ENCODE results near the gene PRDM8. TPM values are rescaled to one million over a fixed set of nuclear protein-coding genes. Genes with fewer than 3 reads are reported as not detected.

Gene PRDM8
- total and polyA plus RNA-seq, 2 donors (not counting 1 experiment from before 2014, with no cell fraction given), result 20.0 to 35.6 TPM

- Histone ChIP-seq H3K36me3 (replicated peaks in 1 of 2; ENCODE audit: control extremely low read depth in 1 of 2, control insufficient read depth in 1 of 2, extremely low read depth in 1 of 2, insufficient read depth in 2 of 2, low read length in 1 of 2) (no peaks in the 10 kb centered on the region), H3K9ac (ENCODE audit: low read length) (no peak overlapping the region), H3K4me2 (replicated peaks; ENCODE audit: low read depth, low read length, poor library complexity, severe bottlenecking) (no peak overlapping the region), H3K9me3 (ENCODE audit: control extremely low read depth in 1 of 3, control insufficient read depth in 2 of 3, insufficient read depth in 1 of 3, low read length in 2 of 3) (peaks cover 0 to 4% (median 0%) of the 10 kb centered on the region in 3 donors), H4K20me1 (ENCODE audit: control insufficient read depth, insufficient read depth, low read length, poor library complexity, severe bottlenecking) (peaks cover 15% of the 10 kb centered on the region), H3K4me3 (ENCODE audit: control extremely low read depth in 1 of 5, extremely low read depth in 1 of 5, insufficient read depth in 1 of 5, low read depth in 2 of 5, low read length in 4 of 5) (no peak overlapping the region), H3K4me1 (ENCODE audit: control insufficient read depth in 2 of 2, insufficient read depth in 2 of 2, low read length in 2 of 2) (peaks cover 34 to 41% of the 10 kb centered on the region in 2 donors), H2AFZ (ENCODE audit: insufficient read depth, low read depth, low read length, poor library complexity, severe bottlenecking) (no peak overlapping the region), H3K79me2 (ENCODE audit: control insufficient read depth, insufficient read depth, low read length) (no peaks in the 10 kb centered on the region), H3K27me3 (replicated peaks in 1 of 4; ENCODE audit: control extremely low read depth in 1 of 4, control insufficient read depth in 3 of 4, insufficient read depth in 4 of 4, low read length in 3 of 4) (peaks cover 0 to 43% (median 9%) of the 10 kb centered on the region in 4 experiments), H3K27ac (ENCODE audit: low read length in 2 of 2) (no peak overlapping the region)
- H3K27me3 Mint-ChIP-seq, result peaks cover 15% of the 10 kb centered on the region
- CTCF ChIA-PET, result interaction anchor here (1.0 to 10.2 kb wide), 2 partner anchors 14 to 73 kb away, joined by 5 to 195 read pairs; no protein-coding TSS in a partner anchor
- intact Hi-C loops (cut with micrococcal nuclease), result no loop called here
- H3K9me3 Mint-ChIP-seq (ENCODE audit: insufficient read depth), result no peaks in the 10 kb centered on the region
- DNase-seq (no peak), ATAC-seq (ENCODE audit: low read depth) (no peak)
- TF ChIP-seq CTCF (IDR thresholded peaks at IDR 0.05) (no peak), EZH2 (IDR thresholded peaks at IDR 0.05; ENCODE audit: borderline replicate concordance, insufficient read depth, low read depth, low read length, poor library complexity, severe bottlenecking) (no peak)
- peaks cover 44% of the 10 kb centered on the region for H3K4me1 Mint-ChIP-seq
- no peak overlapping the region for H3K4me3 Mint-ChIP-seq
- WGBS (ENCODE audit: insufficient coverage), result no CpG with 5 or more reads among the region's 1 CpG
- H3K27ac Mint-ChIP-seq, result no peak overlapping the region
- POLR2A ChIA-PET, result interaction anchor here (0.7 kb wide), 1 partner anchor 12 kb away, joined by 8 read pairs; no protein-coding TSS in a partner anchor
Measured at GRCh38 chr4:80198441-80198837, 1.1 kb downstream of the PRDM8 start.

GRCh38 chr4:80199004-80199560, 1.8 kb downstream of the PRDM8 start:
- ATAC-seq (ENCODE audit: low read depth) (no peak), DNase-seq (no peak)
- Histone ChIP-seq H3K36me3 (replicated peaks in 1 of 2; ENCODE audit: control extremely low read depth in 1 of 2, control insufficient read depth in 1 of 2, extremely low read depth in 1 of 2, insufficient read depth in 2 of 2, low read length in 1 of 2) (no peaks in the 10 kb centered on the region), H3K9me3 (ENCODE audit: control extremely low read depth in 1 of 3, control insufficient read depth in 2 of 3, insufficient read depth in 1 of 3, low read length in 2 of 3) (peaks cover 0 to 4% (median 0%) of the 10 kb centered on the region in 3 donors), H3K27ac (ENCODE audit: low read length in 2 of 2) (no peak overlapping the region), H4K20me1 (ENCODE audit: control insufficient read depth, insufficient read depth, low read length, poor library complexity, severe bottlenecking) (peaks cover 12% of the 10 kb centered on the region), H3K9ac (ENCODE audit: low read length) (no peak overlapping the region), H3K4me2 (replicated peaks; ENCODE audit: low read depth, low read length, poor library complexity, severe bottlenecking) (no peak overlapping the region), H3K79me2 (ENCODE audit: control insufficient read depth, insufficient read depth, low read length) (no peaks in the 10 kb centered on the region), H3K4me1 (ENCODE audit: control insufficient read depth in 2 of 2, insufficient read depth in 2 of 2, low read length in 2 of 2) (peaks cover 37 to 43% of the 10 kb centered on the region in 2 donors), H3K4me3 (ENCODE audit: control extremely low read depth in 1 of 5, extremely low read depth in 1 of 5, insufficient read depth in 1 of 5, low read depth in 2 of 5, low read length in 4 of 5) (no peak overlapping the region), H2AFZ (ENCODE audit: insufficient read depth, low read depth, low read length, poor library complexity, severe bottlenecking) (no peak overlapping the region), H3K27me3 (replicated peaks in 1 of 4; ENCODE audit: control extremely low read depth in 1 of 4, control insufficient read depth in 3 of 4, insufficient read depth in 4 of 4, low read length in 3 of 4) (peaks cover 0 to 39% (median 9%) of the 10 kb centered on the region in 4 experiments)
- ChIA-PET CTCF (interaction anchor here (1.0 to 10.2 kb wide), 6 partner anchors 15 to 143 kb away, joined by 3 to 195 read pairs (median 6); no protein-coding TSS in a partner anchor), POLR2A (interaction anchor here (0.6 to 0.7 kb wide), 2 partner anchors 8 to 12 kb away, joined by 3 to 8 read pairs; no protein-coding TSS in a partner anchor)
- Mint-ChIP-seq H3K27me3 (peaks cover 14% of the 10 kb centered on the region), H3K9me3 (ENCODE audit: insufficient read depth) (no peaks in the 10 kb centered on the region), H3K27ac (no peak overlapping the region), H3K4me1 (peaks cover 46% of the 10 kb centered on the region), H3K4me3 (no peak overlapping the region)
- 83% methylated on average over 1 of the region's 8 CpGs for WGBS (ENCODE audit: insufficient coverage)
- no peak for TF ChIP-seq EZH2 (IDR thresholded peaks at IDR 0.05; ENCODE audit: borderline replicate concordance, insufficient read depth, low read depth, low read length, poor library complexity, severe bottlenecking)
- no peak for TF ChIP-seq CTCF (IDR thresholded peaks at IDR 0.05)
- intact Hi-C loops (cut with micrococcal nuclease), result no loop called here
